T follicular helper cell (primary cell): ENCODE results near the gene URB1.
"Not testable (repeated sequence)": the region's sequence is repeated elsewhere in the genome, so short reads cannot be mapped to it uniquely, and the experiment has no call there.

Experiments
- DNase-seq: peaks from one replicate; pipeline ENCODE4 v3.0.0-alpha.2; 2020; ENCODE audit warnings: low read depth

Gene URB1

DNA sequence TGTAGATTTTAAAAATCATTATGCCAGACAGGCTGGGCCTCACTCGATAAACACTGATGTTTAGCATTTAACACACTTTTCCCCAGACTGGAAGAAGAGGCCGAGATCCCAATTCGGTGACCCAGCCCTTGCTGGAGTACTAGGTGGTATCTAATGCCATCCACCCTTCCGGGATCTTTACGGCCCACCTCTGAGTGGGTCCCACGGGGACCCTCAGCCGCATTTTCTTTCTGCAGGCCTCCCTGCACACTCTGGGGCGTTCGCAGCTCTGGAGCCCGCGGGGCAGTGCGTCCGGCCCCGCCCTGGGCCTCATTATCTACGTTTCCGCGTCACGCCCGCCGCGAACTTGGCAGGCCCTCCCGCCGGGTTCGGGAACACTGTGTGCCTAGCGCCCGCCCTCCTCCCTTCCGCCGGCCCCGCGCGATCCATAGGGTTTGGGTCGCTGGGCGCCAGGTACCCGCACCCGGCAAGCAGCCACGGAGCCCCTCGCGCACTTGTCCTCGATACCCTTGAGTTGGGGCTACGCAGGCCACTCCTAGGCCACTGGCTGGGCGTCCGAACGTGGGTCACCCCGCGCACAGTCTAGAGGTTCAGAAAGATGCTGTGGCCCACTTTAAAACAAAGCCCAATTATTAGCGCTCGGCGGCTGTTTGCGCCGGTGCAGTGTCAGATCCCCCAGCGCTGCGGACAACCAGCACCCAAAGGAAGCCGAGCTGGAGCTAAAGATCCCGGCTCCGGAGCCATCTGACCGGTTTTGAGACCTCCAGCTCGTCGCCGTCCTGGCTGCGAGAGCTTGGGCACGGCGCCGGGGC is 18.7 kb upstream of the URB1 start:
- peak; percentile 25 for DNase-seq

DNA sequence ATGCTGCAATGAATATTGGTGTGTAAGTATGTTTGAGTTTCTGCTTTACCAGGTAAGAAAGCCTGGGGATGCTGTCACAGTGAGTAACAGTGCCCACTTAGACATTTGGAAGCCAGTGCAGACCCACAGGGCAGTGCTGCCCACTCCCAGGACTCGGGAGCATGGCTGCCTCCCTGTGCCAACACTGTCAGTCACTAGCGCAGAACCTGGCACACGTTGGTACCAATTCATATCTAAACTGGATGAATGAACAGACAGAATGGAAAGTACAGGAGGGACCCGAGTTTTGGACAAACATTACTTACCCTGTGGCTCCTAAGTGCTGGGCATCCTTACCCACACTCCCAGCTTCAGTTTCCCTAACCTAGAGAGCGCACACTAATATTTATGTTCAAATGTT is 18.1 kb upstream of the URB1 start:
- DNase-seq: no peak

GRCh38 chr21:32410291-32410690 is 17.5 kb upstream of the URB1 start:
- DNase-seq: no peak

DNA sequence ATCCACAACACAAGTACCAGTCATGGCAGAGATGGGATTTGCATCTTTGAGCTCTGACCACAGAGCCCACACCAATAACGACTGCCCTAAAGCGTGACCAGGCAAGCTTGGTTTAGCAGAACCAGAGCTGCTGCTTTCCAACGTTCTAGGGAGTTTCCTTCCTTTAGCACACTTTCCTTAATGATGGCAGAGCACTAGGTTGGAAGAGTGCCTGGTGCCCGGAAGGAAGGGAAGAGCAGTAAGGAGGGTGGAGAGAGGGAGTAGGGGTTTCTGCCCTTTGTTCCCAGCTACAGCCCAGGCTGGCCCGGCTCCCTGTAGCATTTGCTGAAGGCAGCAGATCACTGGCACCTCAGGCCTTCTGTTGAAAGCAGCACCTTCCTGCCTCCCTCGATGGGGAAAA is 13.6 kb upstream of the URB1 start:
- no peak for DNase-seq

DNA sequence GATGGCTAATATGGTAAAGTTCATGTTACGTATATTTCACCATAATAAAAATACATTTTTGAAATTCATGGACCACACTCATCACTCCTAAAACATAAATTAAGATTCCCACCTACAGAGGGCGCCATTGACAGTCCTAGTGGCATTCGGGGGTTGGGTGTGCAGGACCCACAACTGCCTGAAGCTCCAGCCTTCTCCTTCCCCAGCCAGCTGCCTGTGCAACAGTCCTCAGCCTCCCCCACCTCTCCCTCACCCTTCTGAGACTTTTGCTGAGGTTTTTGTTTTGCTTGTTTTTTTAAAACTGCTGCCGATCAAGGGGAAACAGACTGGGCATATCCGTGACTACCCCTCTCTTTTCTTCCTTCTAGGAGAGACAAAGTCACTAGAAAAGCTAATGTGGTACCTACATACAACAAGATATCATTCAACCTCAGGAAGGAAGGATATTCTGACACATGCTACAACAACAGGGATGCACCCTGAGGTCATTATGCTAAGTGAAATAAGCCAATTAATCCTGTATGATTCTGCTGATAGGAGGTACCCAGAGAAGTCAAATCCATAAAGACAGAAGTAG is 10.5 kb upstream of the URB1 start:
- DNase-seq: no peak

DNA sequence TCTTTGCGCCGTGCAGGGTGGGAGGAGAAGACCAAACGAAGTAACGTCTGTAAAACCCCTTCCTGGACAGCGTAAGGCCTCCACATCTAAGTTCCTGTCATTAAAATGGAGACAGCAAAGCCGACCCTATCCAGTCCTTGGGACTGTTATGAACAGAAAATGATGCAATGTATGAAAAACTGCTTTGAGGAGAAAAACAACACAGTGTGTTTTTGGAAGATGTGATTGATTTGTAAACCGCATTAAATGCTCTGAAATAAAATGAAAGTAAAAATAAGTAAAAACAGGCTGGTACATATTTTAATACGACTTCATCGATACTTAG is 827 bp upstream of the URB1 start:
- no peak for DNase-seq

DNA sequence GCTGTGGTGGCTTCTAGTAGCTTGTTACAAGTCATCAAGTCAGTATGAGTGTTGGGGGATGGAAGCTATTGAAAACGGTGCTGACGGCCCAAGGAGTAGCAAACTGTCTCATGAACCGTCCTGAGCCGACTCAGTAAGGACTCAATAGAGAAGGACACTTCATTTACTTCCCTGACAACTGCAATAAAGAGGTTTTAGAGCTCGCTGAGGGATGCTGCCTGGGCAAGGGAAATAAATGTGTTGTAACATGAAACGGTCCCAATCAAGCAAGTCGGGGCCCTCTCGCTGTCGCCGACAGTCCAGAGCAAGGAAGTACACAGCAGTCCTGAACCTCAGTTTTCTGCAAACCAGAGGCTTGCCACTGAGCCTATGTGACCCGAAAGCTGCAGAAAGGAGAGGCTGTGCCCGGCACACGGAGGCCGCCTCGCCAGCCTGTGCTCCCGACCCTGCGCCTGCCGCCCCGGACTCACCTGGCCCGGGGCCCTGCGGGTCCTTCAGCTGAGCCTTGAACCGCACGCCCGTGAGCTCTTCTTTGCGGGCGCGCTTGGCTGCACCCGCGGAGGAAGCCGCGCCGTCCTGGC is 423 bp downstream of the URB1 start:
- no peak for DNase-seq

DNA sequence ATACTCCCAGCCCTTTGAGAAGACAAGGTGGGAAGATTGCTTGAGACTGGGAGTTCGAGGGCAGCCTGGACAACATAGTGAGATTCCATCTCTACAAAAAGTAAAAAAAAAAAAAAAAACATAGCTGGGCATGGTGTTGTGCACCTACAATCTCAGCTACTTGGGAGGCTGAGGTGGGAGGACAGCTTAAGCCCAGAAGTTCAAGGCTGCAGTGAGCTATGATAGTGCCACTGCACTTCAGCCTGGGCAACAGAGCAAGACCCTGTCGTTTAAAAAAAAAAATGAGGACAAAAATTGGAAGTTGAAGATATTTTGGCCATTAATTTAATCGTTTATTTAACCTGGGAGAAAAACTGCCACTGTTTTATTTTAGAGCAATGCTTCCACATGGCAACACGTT is 1.1 kb downstream of the URB1 start:
- DNase-seq: no peak

DNA sequence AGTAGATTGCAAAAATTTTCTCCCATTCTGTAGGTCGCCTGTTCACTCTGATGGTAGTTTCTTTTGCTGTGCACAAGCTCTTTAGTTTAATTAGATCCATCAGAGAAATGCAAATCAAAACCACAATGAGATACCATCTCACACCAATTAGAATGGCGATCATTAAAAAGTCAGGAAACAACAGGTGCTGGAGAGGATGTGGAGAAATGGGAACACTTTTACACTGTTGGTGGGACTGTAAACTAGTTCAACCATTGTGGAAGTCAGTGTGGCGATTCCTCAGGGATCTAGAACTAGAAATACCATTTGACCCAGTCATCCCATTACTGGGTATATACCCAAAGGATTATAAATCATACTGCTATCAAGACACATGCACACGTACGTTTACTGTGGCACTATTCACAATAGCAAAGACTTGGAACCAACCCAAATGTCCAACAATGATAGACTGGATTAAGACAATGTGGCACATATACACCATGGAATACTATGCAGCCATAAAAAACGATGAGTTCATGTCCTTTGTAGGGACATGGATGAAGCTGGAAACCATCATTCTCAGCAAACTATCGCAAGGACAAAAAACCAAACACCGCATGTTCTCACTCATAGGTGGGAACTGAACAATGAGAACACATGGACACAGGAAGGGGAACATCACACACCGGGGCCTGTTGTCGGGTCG is 2.1 kb downstream of the URB1 start:
- not testable (repeated sequence) for DNase-seq

DNA sequence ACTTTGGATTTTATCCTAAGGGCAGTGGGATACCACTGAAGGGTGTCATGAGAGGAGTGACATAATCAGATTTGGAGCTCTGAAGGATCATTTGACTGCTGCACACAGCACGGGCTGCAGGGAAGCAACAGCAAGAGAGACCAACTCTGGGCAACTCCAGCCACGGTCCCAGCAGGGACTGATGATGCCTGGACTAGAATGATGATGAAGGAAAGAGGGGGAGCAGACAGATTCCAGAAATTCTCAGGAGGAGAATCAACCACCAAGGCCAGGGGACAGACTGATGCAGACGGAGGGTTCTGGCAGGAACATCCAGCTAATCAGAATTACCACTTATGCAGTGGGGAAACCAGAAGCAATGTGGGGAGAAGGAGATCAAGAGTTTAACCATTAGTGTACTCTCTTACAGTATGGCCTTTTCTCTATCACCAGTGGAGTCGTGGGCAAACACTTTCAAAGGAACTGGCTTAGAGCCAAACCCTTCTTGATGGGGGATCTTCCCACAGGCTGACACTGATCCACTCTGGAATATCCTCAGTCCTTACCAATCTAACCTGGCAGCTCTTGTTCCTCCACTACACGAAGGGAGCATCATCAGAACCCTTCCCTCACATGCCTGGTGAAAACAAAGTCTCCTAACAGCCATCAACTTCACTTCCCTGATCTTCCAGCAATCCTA is 3.3 kb downstream of the URB1 start:
- no peak for DNase-seq

DNA sequence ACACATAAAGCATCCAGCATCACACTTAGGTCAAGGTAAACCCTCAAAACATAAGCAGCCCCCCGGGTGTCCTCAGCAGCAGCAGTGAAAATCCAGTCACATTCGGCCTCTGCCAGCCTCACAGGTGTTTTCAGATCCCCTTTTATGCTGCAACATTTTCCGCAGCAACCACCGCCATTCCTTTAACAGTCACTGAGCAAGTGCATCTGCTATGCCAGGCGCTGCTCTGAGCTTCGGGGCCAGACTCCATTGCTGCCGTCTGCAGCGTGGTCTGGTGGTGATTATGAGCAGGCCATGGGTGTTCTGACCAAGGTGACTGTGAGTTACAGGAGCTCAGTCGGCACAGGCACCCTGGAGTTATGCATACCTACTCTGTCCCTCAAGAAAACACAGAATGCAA is 4.5 kb downstream of the URB1 start:
- DNase-seq: no peak

DNA sequence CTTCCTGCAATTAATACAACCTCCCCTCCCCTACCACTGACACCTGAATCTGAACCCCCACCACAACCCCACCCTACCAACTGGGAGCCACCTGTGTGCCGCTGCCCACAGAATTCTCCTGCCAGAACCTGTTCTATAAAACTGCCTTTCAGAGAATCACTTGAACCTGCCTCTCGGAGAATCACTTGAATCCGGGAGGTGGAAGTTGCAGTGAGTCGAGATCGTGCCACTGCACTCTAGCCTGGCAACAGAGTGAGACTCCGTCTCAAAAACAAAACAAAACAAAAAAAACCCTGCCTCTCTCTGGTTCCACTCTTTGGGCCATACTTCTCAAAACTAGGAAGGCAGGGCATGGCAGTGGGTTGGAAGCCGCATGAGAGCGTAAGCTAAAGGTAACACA is 5.7 kb downstream of the URB1 start:
- no peak for DNase-seq

DNA sequence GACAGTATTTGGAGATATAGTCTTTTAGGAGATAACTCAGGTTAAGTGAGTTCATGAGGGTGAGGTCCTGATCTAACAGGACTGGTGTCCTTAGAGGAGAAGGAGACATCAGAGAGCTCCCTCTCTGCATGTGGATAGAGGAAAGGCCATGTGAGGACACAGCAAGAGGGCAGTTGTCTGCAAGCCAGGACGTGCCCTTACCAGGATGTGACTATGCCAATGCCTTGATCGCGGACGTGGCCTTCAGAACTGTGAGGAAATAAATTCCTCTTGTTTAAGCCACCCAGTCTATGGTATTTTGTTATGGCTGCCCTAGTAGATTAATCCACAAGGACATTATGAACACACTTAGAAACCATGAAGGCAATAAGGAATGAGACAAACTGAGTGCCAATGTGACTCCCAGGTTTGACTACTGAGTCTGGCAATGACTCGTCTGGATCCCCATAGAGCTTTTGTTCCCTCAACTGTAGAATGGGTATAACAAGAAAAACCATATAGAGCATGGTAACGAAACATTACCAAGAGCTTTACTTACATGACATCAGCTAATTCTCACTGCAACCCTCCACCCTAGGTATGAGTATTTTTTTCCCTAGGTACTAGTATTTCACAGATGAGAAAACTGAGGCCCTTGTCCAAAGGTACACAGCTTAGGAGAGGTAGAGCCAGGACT is 6.5 kb downstream of the URB1 start:
- no peak for DNase-seq

- DNase-seq: no peak
These were observed 9.0 kb downstream of the URB1 start for GRCh38 chr21:32383812-32384211.

DNA sequence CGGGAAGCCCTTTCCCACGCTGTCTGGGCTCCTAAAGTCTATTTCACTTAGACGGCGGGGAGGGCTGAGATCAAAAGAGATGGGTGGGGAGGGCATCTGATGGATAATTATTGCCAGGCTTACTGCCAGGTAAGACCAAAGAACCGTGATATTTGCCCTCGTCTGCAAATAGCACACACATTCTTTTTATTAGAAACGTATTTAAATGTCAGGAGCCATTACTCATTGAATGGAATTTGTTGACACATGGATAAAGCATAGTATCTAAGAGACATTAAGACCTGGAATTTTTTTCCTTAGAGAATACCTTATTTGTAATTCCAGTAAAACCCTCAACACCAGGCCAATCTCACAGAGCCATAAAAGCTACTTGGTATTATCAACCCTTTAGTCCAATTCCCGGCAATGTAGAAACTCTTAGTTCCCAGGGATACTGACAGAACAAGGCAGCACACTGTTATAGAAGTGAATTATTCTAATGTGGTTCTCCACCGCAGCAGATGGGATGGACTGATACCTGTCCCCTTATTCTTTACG is 10.6 kb downstream of the URB1 start:
- DNase-seq: no peak

- DNase-seq: no peak
These were observed 11.2 kb downstream of the URB1 start for GRCh38 chr21:32381571-32381970.

DNA sequence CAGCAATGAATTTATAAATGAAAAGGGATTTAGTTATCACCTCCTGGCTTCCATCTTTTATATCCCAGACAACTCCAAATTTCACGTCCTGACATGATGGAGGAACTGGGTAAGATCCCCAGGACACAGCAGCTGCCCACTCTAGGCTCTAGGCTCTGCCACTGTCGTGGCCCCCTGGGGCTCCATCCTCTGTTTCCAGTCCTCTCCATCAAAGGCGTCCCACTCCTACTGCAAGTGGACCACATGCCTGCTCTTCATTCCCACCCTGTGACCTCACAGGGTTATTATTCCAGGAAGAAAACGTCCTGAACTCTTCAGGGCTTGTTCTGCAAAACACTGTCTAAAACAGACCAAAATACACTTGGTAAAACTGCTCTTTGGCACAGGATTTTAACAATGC is 11.9 kb downstream of the URB1 start:
- no peak for DNase-seq

DNA sequence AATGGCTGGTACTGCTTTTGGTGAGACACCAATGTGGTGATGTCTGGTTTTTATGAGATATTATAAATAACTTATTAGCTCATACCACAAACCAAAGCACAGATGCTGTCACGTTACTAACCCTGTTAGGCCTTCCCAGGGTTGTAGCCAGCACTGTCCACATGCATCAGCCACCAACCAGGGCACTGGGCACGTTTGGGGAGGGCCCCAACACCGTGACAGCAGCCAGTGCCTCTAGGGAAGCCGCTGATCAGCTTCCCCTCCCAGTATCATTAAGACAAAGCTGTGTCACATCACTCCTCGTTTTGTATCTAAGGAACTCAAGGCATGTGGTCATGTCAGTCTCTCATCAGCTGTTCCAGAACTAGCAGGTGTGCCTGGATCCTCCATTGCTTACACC is 13.9 kb downstream of the URB1 start:
- DNase-seq: no peak

DNA sequence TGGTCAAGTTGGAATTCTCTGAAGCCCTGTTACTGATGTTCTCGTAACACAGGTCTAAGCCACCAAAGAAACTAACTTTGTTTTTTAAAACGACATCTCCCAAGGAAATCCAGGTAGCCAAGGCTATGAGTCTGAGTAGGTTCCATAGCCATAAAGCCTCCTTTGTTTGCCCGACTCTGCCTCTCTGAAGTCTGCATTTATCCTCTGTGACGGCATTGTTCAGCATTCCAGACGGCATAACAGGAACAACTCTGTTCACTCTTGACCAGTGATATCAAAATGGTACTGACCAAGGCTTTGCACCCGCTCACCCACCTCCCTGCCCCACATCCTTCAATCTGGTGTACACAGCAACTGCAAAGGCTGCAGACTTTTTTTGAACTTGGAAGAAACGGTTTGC is 14.8 kb downstream of the URB1 start:
- no peak for DNase-seq

GRCh38 chr21:32377506-32377905 is 15.3 kb downstream of the URB1 start:
- no peak for DNase-seq

DNA sequence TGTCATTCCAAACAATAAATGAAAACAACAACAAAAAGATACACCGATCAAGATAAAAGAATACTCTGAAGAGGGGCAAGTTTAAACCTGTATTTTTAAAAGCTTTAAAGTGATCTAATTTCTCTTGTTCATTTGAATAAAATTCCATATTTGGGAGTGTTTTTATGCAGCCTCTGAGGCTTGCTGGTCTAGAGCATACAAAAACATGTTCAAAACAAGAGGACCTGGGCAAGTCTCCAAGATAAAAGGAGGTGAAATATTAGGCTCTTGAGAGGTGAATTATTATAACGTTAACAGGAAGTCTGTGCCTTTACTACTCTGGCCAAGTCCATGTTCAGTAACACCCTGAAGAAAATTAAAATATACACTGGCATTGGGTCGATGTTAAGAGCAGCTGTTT is 20.1 kb downstream of the URB1 start:
- no peak for DNase-seq

GRCh38 chr21:32371913-32372314 is 20.9 kb downstream of the URB1 start:
- no peak for DNase-seq
